Measurements from ENCODE around the gene CDH7. TPM values are rescaled to one million over a fixed set of nuclear protein-coding genes. Genes with fewer than 3 reads are reported as not detected.

The CDH7 gene
- total RNA-seq, 1 donor = not detected

DNA sequence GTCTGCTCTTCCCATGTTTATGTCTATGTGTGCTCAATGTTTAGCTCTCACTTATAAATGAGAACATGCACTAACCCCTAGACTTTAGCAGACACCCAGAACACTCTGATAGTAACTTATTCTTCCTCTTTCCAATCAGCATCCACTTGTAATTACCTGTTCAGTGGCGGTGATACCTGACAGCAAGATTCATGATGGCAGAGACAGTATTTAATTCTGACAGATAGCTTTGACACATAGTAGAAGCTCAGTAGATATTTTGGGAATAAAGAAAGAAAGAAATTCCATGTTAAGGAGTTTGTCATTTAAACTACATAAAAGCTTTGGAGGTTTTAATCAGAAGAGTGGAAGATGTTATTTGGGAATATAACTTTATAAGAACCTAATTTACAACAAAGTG, 171.3 kb downstream of the CDH7 start:
- TF ChIP-seq, protein P1, sequence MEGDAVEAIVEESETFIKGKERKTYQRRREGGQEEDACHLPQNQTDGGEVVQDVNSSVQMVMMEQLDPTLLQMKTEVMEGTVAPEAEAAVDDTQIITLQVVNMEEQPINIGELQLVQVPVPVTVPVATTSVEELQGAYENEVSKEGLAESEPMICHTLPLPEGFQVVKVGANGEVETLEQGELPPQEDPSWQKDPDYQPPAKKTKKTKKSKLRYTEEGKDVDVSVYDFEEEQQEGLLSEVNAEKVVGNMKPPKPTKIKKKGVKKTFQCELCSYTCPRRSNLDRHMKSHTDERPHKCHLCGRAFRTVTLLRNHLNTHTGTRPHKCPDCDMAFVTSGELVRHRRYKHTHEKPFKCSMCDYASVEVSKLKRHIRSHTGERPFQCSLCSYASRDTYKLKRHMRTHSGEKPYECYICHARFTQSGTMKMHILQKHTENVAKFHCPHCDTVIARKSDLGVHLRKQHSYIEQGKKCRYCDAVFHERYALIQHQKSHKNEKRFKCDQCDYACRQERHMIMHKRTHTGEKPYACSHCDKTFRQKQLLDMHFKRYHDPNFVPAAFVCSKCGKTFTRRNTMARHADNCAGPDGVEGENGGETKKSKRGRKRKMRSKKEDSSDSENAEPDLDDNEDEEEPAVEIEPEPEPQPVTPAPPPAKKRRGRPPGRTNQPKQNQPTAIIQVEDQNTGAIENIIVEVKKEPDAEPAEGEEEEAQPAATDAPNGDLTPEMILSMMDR (IDR thresholded peaks at IDR 0.05; ENCODE audit: insufficient read depth, low read depth, low read length) = no peak
- DNase-seq (ENCODE audit: low read depth) = no peak
- no peak overlapping the region for H3K4me3 ChIP-seq (ENCODE audit: low read depth, low read length)

GRCh38 chr18:65924904-65925303, 174.1 kb downstream of the CDH7 start:
- TF ChIP-seq, protein P1 (IDR thresholded peaks at IDR 0.05; ENCODE audit: insufficient read depth, low read depth, low read length) = no peak
- DNase-seq (ENCODE audit: low read depth) = no peak
- H3K4me3 ChIP-seq (ENCODE audit: low read depth, low read length) = no peak overlapping the region

DNA sequence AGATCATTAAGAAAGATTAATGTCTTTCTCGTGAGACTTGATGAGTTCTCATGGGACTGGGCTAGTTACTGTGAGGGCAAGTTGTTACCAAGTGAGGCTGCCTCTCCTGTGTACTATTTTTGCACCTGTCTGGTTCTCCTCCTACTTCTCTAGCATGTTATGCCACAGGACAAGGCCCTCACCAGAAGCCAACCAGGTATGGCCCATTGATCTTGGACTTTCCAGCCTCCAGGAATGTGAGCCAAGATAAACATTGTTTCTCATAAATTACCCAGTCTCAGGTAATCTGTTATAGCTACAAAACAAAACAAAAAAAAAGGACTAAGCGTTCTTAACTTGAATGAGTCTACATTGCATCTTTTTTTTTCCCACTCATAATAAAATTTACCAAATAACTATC, 184.1 kb downstream of the CDH7 start:
- TF ChIP-seq, protein P1 (IDR thresholded peaks at IDR 0.05; ENCODE audit: insufficient read depth, low read depth, low read length) = no peak
- H3K4me3 ChIP-seq (ENCODE audit: low read depth, low read length) = no peak overlapping the region
- no peak for DNase-seq (ENCODE audit: low read depth)

GRCh38 chr18:65936678-65937077, 185.9 kb downstream of the CDH7 start:
- TF ChIP-seq, protein P1 (IDR thresholded peaks at IDR 0.05; ENCODE audit: insufficient read depth, low read depth, low read length) = no peak
- no peak for DNase-seq (ENCODE audit: low read depth)

DNA sequence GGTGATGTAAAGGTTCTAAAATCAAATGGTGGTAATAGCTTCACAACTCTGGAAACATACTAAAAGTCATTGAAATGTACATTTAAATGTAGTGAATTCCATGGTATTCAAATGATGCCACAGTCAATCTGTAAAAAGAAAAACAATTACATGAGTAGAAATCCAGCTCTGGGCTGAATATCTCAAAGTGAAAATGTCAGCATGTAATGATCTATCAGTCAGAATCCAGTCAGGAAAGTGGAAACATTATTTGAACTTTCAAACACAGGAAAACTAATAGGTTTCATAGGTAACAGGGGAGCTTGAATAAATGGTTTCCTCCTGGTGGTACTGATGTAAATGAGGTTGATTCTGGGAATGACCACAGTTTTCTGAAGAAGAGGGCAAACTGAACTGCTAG, 186.4 kb downstream of the CDH7 start:
- H3K4me3 ChIP-seq (ENCODE audit: low read depth, low read length) = no peak overlapping the region
- no peak for DNase-seq (ENCODE audit: low read depth)
- TF ChIP-seq, protein P1 (IDR thresholded peaks at IDR 0.05; ENCODE audit: insufficient read depth, low read depth, low read length) = no peak

More at GRCh38 chr18:65936678-65937077, 185.9 kb downstream of the CDH7 start:
- H3K4me3 ChIP-seq (ENCODE audit: low read depth, low read length) = no peak overlapping the region

- DNase-seq (ENCODE audit: low read depth) = no peak
- no peak overlapping the region for H3K4me3 ChIP-seq (ENCODE audit: low read depth, low read length)
- TF ChIP-seq, protein P1 (IDR thresholded peaks at IDR 0.05; ENCODE audit: insufficient read depth, low read depth, low read length) = no peak
Measured at GRCh38 chr18:65938592-65939372, 188.0 kb downstream of the CDH7 start.
